Pancreas (tissue), 10 donors: ENCODE measurements around the gene JMJD6. TPM values are rescaled to one million over a fixed set of nuclear protein-coding genes. Genes with fewer than 3 reads are reported as not detected.
A peak's percentile ranks its signal among the peaks of the same experiment; 100 is the strongest.

ENCODE experiments used
- ATAC-seq, 4 donors: fragments of 200-7000 bp; cut with Tn5 transposase; one replicate each; pipeline versions ENCODE4 v1.8.0 to v1.9.1; 2020; ENCODE audit warnings: mild to moderate bottlenecking in 4 of 4, moderate library complexity in 4 of 4
- DNase-seq, 6 donors: peaks; one replicate each; pipeline ENCODE4 v3.0.0-alpha.2; 2020
- FAIRE-seq: peaks from 2 replicates; lab custom pipeline; 2012; peaks lifted over from hg19 to GRCh38; lab: Jason Lieb, UNC
- H3K27ac ChIP-seq, 4 donors: fragments of 200-600 bp; sonication (generic); 1 replicate in 3 of 4; 2 replicates in 1 of 4; pipeline versions ENCODE4 v1.5.0 to v1.8.0; 2020
- H3K27me3 ChIP-seq, 4 donors: fragments of 200-600 bp; one replicate each; pipeline ENCODE4 v1.8.0; 2021
- H3K36me3 ChIP-seq, 3 donors: fragments of 200-600 bp; sonication (generic) in 1 of 3; one replicate each; pipeline versions ENCODE4 v1.5.0 to v1.8.0; 2020 to 2021
- H3K4me1 ChIP-seq, 3 donors: fragments of 200-600 bp; one replicate each; pipeline ENCODE4 v1.8.0; 2021
- H3K4me3 ChIP-seq, 4 donors: fragments of 200-600 bp; sonication (generic) in 2 of 4; one replicate each; pipeline versions ENCODE4 v1.5.0 to v1.8.0; 2020 to 2021
- H3K9me3 ChIP-seq, 4 donors: fragments of 200-600 bp; one replicate each; pipeline ENCODE4 v1.8.0; 2021
- CTCF ChIP-seq, 4 donors: fragments of 200-600 bp; sonication (generic) in 3 of 4; IDR thresholded peaks; one replicate each; pipeline versions ENCODE4 v1.5.0 to v1.8.0; 2021; ENCODE audit warnings: antibody characterized with exemption in 4 of 4
- WGBS, 2 donors: extraction: QIAGEN DNeasy Blood & Tissue Kit; methylation state at CpG; one replicate each; pipeline ENCODE4 v1.1.7; 2013; 5-methylcytosine and 5-hydroxymethylcytosine counted together
- intact Hi-C, 3 donors: fragments of 100-400 bp; cut with DNase I; formaldehyde crosslinking; loops; one replicate each; pipeline versions ENCODE4 v1.11.1 to v1.14.2; 2022
- polyA plus RNA-seq, 2 donors: library from polyadenylated mRNA; stranded (reverse); fragments of 200-250 nt; gene quantifications; one replicate each; pipeline ENCODE4 v1.2.3, GENCODE V29; 2013
- total RNA-seq, 6 donors: library from RNA; stranded (reverse); fragmentation: NEBNext Ultra II Directional in 4 of 6; extraction: Animal tissue kit (Norgen Biotek cat#: 25700) in 4 of 6; gene quantifications; one replicate each; pipeline versions ENCODE4 v1.2.1 to v1.2.4, GENCODE V29; 2021 to 2023
- donor health status: healthy with polysubstance abuse.
- donor health status: DM: no; HTN: no; CAD: no; lungs with moderate emphysema.
- donor health status: DM: no; HTN: no; CAD: no.
- donor health status: control.
- donor health status: control.
- donor health status: Bipolar disorder and iron deficiency.
- donor health status: DM: yes; HTN: yes; CAD: no.
- donor health status: DM: no; HTN: no; CAD: no.
- donor health status: DM: no; HTN: no; CAD: no.
- donor health status: DM: yes; HTN: yes; CAD: no.

The JMJD6 gene
- total and polyA plus RNA-seq, 8 donors, result 12.4 to 54.0 (median 16.5) TPM

- H3K27me3 ChIP-seq, result no peaks in the 10 kb centered on the region
- H3K27ac ChIP-seq, result no peak overlapping the region
- no peaks in the 10 kb centered on the region for H3K9me3 ChIP-seq
- DNase-seq (no peak), FAIRE-seq (no peak), ATAC-seq (no peak)
- H3K4me1 ChIP-seq, result no peaks in the 10 kb centered on the region
- intact Hi-C loops, result no loop called here
- H3K36me3 ChIP-seq, result no peaks in the 10 kb centered on the region
- no peak overlapping the region for H3K4me3 ChIP-seq
- 86 to 90% methylated on average over 12 of the region's 12 CpGs for WGBS, 2 donors
- TF ChIP-seq CTCF (IDR thresholded peaks at IDR 0.05), result no peak
Observed at GRCh38 chr17:76682296-76682695, 44.1 kb downstream of the JMJD6 start.

- Histone ChIP-seq H3K27me3 (no peaks in the 10 kb centered on the region), H3K27ac (no peak overlapping the region), H3K9me3 (no peaks in the 10 kb centered on the region), H3K36me3 (no peaks in the 10 kb centered on the region), H3K4me1 (no peaks in the 10 kb centered on the region), H3K4me3 (no peak overlapping the region)
- DNase-seq (peak; percentile 30 to 74 (median 62)), ATAC-seq (peak; percentile 38 to 83 (median 70)), FAIRE-seq (no peak)
- WGBS, 2 donors, result 63 to 70% methylated on average over 16 of the region's 16 CpGs
- peak in 3 of 4 donors; percentile 35 to 58 (median 48) for TF ChIP-seq CTCF (IDR thresholded peaks at IDR 0.05)
- intact Hi-C loops, result no loop called here
Observed at GRCh38 chr17:76681222-76682137, 44.9 kb downstream of the JMJD6 start.

- Histone ChIP-seq H3K27ac (no peak overlapping the region), H3K4me1 (no peaks in the 10 kb centered on the region), H3K4me3 (no peak overlapping the region), H3K36me3 (no peaks in the 10 kb centered on the region), H3K9me3 (no peaks in the 10 kb centered on the region), H3K27me3 (no peaks in the 10 kb centered on the region)
- FAIRE-seq (no peak), DNase-seq (no peak), ATAC-seq (no peak)
- no peak for TF ChIP-seq CTCF (IDR thresholded peaks at IDR 0.05)
- intact Hi-C loops, result no loop called here
- 73 to 79% methylated on average over 1 of the region's 1 CpG for WGBS, 2 donors
Observed at GRCh38 chr17:76679239-76679638, 47.2 kb downstream of the JMJD6 start.

- Histone ChIP-seq H3K9me3 (no peaks in the 10 kb centered on the region), H3K4me1 (no peaks in the 10 kb centered on the region), H3K27me3 (no peaks in the 10 kb centered on the region), H3K27ac (no peak overlapping the region), H3K4me3 (no peak overlapping the region), H3K36me3 (no peaks in the 10 kb centered on the region)
- intact Hi-C loops, result no loop called here
- no peak for DNase-seq
- peak in 1 of 4 donors; percentile 33 for ATAC-seq
- 79% methylated on average over 12 of the region's 12 CpGs for WGBS, 2 donors
- no peak for TF ChIP-seq CTCF (IDR thresholded peaks at IDR 0.05)
- no peak for FAIRE-seq
Observed at GRCh38 chr17:76678330-76678729, 48.1 kb downstream of the JMJD6 start.

- intact Hi-C loops, result no loop called here
- 91 to 93% methylated on average over 16 of the region's 16 CpGs for WGBS, 2 donors
- Histone ChIP-seq H3K4me1 (peaks cover 0 to 5% (median 3%) of the 10 kb centered on the region in 3 donors), H3K27me3 (no peaks in the 10 kb centered on the region), H3K9me3 (no peaks in the 10 kb centered on the region), H3K27ac (no peak overlapping the region), H3K4me3 (no peak overlapping the region), H3K36me3 (no peaks in the 10 kb centered on the region)
- no peak for ATAC-seq
- no peak for TF ChIP-seq CTCF (IDR thresholded peaks at IDR 0.05)
- no peak for DNase-seq
- no peak for FAIRE-seq
Observed at GRCh38 chr17:76677406-76677805, 49.0 kb downstream of the JMJD6 start.
